GM12865 (cell line): ENCODE data around the gene FER.

Experiments used
- DNase-seq: peaks from one replicate; pipeline ENCODE4 v3.0.0; 2010; ENCODE audit warnings: low read depth
- H3K4me3 ChIP-seq: 2 replicates; pipeline ENCODE4 v1.5.1; 2011; ENCODE audit warnings: mild to moderate bottlenecking, low read depth, low read length, control low read depth
- TF ChIP-seq, protein P1 (sequence below): IDR thresholded peaks from 2 replicates; pipeline ENCODE4 v1.5.1; 2011; ENCODE audit warnings: low read length, control low read depth, low read depth, inconsistent platforms; ENCODE audit not compliant: insufficient read depth; ENCODE audit errors: missing control alignments

FER gene

DNA sequence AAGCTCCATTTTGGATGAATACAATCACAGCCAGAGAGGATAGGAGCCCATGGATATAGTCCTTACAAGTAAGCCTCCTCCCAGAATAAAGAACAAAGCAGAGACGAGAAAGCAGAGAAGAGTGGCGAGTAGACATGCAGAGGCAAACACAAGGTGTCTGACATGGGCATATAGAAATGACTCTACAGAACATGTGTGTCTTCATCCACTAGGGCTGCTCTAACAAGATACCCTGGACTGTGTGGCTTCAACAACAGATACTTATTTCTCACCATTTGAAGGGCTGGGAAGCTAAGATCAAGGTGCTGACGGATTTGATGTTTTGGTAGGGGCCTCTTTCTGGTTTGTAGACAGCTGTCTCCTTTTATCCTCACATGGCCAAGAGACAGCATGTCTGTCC lies 32.3 kb upstream of the FER start:
- no peak overlapping the region for H3K4me3 ChIP-seq
- DNase-seq = no peak
- TF ChIP-seq, protein P1, sequence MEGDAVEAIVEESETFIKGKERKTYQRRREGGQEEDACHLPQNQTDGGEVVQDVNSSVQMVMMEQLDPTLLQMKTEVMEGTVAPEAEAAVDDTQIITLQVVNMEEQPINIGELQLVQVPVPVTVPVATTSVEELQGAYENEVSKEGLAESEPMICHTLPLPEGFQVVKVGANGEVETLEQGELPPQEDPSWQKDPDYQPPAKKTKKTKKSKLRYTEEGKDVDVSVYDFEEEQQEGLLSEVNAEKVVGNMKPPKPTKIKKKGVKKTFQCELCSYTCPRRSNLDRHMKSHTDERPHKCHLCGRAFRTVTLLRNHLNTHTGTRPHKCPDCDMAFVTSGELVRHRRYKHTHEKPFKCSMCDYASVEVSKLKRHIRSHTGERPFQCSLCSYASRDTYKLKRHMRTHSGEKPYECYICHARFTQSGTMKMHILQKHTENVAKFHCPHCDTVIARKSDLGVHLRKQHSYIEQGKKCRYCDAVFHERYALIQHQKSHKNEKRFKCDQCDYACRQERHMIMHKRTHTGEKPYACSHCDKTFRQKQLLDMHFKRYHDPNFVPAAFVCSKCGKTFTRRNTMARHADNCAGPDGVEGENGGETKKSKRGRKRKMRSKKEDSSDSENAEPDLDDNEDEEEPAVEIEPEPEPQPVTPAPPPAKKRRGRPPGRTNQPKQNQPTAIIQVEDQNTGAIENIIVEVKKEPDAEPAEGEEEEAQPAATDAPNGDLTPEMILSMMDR = no peak

DNA sequence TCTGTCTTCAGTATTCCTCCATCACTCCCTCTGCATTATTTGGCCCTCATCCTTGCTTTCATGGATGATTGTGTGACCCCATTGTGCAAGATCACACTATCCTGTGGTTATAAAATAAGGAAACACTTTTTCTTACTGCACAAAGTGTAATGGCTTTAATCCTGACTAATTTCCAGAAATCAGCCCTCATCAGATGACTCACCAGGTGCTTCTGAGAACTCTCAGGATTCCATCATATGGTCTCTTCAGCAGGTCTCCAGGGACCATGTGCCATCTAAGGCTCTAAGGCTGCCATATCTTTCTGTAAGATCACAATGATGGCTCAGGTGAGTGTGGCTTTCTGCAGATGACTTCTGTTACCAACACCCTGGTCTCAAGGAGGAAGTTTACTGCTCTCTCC lies 27.3 kb upstream of the FER start:
- TF ChIP-seq, protein P1 = no peak
- peak; percentile 80 for DNase-seq
- no peak overlapping the region for H3K4me3 ChIP-seq

DNA sequence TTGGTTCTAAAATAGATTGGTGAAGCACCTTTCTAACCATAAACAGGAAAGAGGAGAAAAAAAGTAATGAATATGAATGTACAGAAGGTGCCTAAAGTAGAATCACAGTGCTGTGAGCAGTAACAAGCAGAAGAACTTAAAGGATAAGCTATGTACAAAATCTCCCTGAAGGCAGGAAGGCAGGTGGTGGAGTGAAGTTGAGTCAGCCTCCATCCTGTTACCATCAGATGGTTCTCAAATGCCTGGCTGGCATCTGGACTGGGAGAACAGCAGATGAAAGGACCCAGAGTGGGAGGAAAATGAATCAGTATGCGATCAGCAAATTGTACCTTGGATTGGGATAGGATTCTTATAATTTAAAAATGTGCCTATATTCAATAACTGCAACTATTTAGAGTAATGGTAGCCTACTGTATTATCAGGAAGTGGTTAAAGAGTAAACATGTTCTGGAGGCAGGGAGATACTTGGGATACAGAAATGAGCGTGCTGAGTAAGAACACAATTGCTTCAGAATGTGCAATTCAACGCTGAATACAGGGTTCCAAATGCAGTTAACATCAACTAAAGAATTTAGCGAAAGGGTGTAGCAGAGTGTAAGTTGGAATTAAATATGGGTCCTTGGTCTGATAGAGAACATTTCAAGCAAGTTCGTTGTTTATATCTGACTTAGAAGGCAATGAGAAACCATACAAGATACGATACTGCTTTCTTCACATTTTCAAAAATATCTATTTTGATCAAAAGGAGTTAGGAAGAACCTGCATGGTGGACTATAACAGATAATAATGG lies 21.1 kb upstream of the FER start:
- H3K4me3 ChIP-seq = 0 out of 2 replicates have a peak overlapping the region, but pooled peaks have one; percentile 1

DNA sequence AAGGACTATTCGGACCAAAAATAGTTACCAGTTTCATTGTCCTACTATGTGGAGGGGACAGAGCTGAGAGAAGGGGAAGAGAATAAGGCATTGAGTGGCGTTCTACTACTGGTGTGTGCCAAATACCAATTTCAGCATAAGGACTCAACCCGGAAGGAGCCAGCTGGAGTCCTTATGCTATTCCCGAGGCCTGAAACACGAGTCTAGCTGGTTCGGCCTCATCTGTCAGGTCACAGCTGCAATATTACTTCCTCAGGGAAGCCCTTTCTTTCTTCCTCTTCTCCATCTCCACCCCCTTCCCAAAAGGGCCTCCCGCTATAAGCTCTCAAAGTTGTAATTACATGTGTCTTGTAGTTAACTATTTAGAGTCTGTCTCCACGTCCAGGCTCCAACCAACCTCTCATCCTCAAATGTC lies 20.5 kb upstream of the FER start:
- peak overlapping the region; percentile 75 for H3K4me3 ChIP-seq
- TF ChIP-seq, protein P1 = no peak
- DNase-seq = no peak

More for the DNA sequence above, 21.1 kb upstream of the FER start:
- DNase-seq = peak; percentile 9
- TF ChIP-seq, protein P1 = no peak

DNA sequence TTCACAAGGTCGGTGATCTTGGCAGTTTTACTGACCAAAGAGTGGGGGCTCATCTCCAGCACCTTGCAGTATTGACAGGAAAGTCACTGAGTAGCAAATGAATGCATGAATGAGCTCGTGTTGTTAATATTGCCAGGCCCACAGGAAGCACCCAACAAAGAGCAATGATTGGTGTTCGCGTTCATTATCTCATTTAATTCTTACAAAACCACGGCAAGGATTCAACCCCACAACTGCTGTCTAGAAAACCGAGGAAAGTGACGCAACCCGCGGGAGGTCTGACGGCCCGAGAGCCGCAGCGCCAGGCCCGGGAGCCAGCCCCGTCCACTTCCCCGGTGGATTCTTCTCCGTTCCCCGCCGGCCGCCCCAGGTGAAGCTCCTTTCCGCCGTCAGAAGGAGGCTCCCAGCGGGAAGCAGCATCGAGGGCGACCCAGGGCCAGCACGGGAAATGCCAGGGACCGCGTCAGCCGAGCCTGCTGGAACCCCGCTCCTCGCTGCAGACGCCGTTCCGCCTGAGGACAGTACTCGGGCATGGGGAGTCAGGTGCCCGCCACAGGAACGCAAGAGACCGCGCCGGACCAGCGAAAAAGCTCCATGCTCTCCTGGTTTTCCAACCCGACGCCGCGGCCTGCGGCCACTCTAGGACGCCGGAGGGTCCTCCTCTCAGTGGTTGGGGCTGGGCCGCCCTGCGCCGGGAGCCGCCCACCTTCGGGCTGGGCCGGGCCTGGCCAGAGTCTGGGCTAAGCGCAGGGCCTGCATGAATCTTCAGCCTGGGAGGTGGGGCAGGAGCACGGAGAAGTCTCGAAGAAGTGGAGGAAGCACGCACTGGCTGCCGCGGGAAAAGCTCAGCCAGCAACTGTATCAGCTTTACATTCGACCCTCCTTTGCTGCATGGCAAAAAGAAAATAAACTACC lies 19.8 kb upstream of the FER start:
- TF ChIP-seq, protein P1 = no peak
- peak overlapping the region; percentile 75 for H3K4me3 ChIP-seq
- peak; percentile 85 for DNase-seq

DNA sequence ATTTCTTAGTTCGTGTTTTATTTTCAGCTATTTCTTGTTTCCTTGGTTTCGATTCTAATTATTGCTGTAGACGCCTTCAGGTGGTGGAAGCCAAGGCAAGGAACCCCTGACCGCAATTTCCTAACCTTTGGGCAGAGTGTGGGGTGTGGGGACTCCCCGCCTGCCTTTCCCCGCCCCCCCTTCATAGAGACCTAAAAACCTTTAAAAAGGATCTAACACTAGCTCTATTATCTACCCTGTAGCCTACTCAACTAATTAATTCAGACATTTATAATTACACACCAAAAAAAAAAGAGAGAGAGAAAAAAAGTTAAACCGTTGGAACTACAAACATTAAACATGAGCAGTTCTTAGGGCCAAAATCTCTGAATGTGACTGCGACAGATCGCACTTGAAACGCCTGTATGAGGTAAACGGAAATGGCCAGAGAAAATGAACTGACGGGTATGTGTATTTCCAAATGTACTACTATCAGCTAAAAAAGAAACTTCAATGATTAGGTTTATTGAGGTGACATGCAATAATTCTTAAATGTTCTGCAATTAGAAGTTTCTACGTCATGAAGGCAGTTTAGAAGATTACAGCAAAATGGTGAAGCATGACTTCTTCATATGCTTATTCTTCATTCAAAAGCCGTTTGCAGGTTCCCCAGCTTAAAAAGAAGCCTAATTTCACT lies 19.0 kb upstream of the FER start:
- peak overlapping the region; percentile 75 for H3K4me3 ChIP-seq
- DNase-seq = peak; percentile 40
- TF ChIP-seq, protein P1 = no peak
